GM21381 (cell line): ENCODE measurements around the gene SPDYE17.
A peak's percentile ranks its signal among the peaks of the same experiment; 100 is the strongest.
"Not testable (repeated sequence)": the region's sequence is repeated elsewhere in the genome, so short reads cannot be mapped to it uniquely, and the experiment has no call there.

ENCODE experiments used
- ATAC-seq: cut with Tn5 transposase; IDR thresholded peaks from one replicate; pipeline ENCODE4 v1.9.1; 2021; ENCODE audit warnings: mild to moderate bottlenecking, moderate library complexity; ENCODE audit not compliant: unreplicated experiment

The SPDYE17 gene

GRCh38 chr7:76999474-77000107 lies 32.6 kb downstream of the SPDYE17 start:
- ATAC-seq = not testable (repeated sequence)

- ATAC-seq = not testable (repeated sequence)
These were observed 33.3 kb downstream of the SPDYE17 start for GRCh38 chr7:76998764-76999450.

GRCh38 chr7:76998285-76998589 lies 33.9 kb downstream of the SPDYE17 start:
- no peak for ATAC-seq

- no peak for ATAC-seq
These were observed 34.5 kb downstream of the SPDYE17 start for GRCh38 chr7:76997381-76998284.

GRCh38 chr7:76996932-76997331 lies 35.2 kb downstream of the SPDYE17 start:
- not testable (repeated sequence) for ATAC-seq

GRCh38 chr7:76994286-76994685 lies 37.9 kb downstream of the SPDYE17 start:
- ATAC-seq = not testable (repeated sequence)

- not testable (repeated sequence) for ATAC-seq
These were observed 38.3 kb downstream of the SPDYE17 start for GRCh38 chr7:76993831-76994230.

- not testable (repeated sequence) for ATAC-seq
These were observed 39.3 kb downstream of the SPDYE17 start for GRCh38 chr7:76992871-76993270.

GRCh38 chr7:76992204-76992603 lies 40.0 kb downstream of the SPDYE17 start:
- ATAC-seq = not testable (repeated sequence)

- not testable (repeated sequence) for ATAC-seq
These were observed 42.0 kb downstream of the SPDYE17 start for GRCh38 chr7:76990202-76990601.

GRCh38 chr7:76985924-76986717 lies 46.0 kb downstream of the SPDYE17 start:
- ATAC-seq = not testable (repeated sequence)

GRCh38 chr7:76984784-76985136 lies 47.4 kb downstream of the SPDYE17 start:
- peak; percentile 95 for ATAC-seq

- peak; percentile 17 for ATAC-seq
These were observed 48.0 kb downstream of the SPDYE17 start for GRCh38 chr7:76983937-76984783.

GRCh38 chr7:76983333-76983732 lies 48.8 kb downstream of the SPDYE17 start:
- ATAC-seq = not testable (repeated sequence)

- ATAC-seq = not testable (repeated sequence)
These were observed 49.7 kb downstream of the SPDYE17 start for GRCh38 chr7:76982501-76982900.

- not testable (repeated sequence) for ATAC-seq
These were observed 50.8 kb downstream of the SPDYE17 start for GRCh38 chr7:76981187-76981970.

- ATAC-seq = not testable (repeated sequence)
These were observed 51.6 kb downstream of the SPDYE17 start for GRCh38 chr7:76980576-76980975.

- not testable (repeated sequence) for ATAC-seq
These were observed 54.3 kb downstream of the SPDYE17 start for GRCh38 chr7:76977761-76978367.
